Measurements from ENCODE around the gene DCDC2C.

DCDC2C gene

DNA sequence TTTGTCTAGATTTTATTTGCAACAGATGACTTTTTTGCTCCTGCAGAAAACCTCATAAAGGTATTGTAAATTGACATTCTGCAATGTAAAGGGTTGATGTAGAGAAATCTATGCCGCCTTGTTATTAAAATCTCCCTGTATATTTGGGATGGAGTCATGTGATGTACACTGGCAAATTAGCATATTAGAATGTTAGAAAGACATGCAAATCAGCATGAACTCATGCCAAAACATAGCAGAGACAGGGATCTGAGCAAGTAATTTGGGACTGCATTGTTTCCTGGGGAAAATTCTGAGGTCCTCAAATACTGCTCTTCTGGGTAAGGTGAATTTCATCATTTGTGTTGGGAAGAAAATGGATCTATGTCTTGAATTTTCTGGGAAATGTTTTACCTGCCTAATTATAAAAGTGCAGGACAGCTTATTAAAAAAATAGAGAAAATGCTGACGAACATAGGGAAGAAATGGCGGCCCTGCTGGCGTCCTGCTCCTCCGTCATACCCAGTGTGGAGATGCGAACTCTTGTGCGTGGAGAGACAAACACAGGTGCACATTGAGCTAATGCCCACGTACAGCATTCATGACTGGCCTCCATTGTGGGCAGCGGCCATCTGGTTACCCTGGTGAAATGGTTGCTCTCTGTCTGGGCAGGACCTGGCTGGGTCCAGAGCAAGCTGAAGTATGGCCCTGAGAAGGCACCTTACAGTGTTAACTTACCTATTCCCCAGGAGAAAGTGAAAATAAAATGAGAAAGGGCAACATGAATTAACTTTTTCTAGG is 29.1 kb upstream of the DCDC2C start:
- DNase-seq (ENCODE audit: low spot score): no peak

GRCh38 chr2:3675687-3676086 is 27.7 kb upstream of the DCDC2C start:
- DNase-seq (ENCODE audit: low spot score): no peak

DNA sequence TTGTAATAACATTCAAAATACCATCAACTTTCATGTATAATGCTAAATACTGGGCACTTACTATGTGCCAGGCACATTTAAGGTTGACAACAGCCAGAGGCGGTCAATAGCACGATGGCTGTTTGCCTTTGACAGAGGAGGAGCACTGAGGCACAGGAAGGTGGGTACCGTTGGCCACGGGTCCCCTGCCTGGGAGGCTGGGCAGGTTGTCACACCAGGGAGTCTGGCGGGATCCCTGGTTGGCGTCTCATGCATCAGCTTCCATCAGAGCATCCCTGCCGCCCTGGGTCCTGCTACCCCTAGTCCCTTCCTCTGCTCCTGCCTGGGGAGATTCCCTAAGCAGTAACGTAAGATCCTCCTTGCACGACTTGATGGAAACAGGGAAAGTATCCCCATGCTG is 25.9 kb upstream of the DCDC2C start:
- no peak for DNase-seq (ENCODE audit: low spot score)

- no peak for DNase-seq (ENCODE audit: low spot score)
Observed at GRCh38 chr2:3678212-3678611, 25.2 kb upstream of the DCDC2C start.

- DNase-seq (ENCODE audit: low spot score): no peak
Observed at GRCh38 chr2:3679180-3679579, 24.2 kb upstream of the DCDC2C start.

DNA sequence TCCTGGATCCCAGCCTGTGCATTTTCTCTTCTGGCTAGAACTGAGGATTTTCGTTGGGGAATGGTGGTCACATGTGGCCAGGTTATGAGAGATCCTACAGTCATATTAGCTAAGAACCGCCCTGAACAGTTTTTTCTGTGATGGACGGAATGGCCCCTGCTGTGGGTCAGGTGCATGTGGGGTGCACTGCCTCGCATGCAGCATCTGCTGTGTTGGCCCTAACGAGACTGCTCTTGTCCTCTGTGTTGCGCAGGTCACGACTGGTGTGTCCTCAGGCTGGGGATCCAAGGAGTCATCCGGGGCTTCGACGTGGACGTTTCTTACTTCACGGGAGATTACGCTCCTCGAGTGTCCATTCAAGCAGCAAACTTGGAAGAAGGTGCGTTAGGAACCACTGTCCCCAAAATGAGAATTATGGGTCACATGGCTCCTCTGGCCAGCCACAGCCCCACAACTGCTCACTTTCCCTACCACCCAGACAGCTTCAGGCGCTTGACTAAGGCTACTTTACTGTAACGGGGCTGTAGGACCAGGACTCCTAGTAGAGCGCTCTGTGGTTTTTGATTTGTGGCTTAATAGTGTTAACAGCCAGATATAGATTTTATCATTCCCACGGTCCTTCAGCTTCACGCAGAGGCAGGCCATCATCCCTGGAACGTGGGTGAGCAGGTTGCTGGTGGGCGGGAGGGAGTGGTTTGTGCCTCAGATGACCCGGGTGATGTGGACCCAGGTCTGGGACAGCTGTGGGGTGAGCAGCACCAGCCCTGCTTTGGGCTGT is 23.6 kb upstream of the DCDC2C start:
- no peak for DNase-seq (ENCODE audit: low spot score)

- no peak for DNase-seq (ENCODE audit: low spot score)
Observed at GRCh38 chr2:3680548-3681345, 22.6 kb upstream of the DCDC2C start.

DNA sequence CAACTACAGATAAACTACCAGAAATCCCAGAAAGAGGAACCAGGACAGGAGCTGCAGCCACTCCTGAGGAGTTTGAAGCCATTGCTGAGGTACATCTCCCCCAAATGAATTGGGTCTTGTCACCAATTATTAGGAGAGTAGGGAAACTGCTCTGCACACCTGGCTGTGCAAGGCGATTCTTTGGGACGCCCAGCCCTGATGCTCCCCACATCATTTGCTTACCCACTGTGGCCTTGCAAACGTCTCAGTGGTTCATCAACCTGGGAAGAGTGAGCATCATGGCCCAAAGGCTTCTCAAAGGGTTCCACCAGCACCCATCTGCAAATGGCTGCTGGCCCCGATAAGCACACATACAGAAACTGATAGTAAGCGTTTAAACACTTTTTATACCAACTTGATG is 21.8 kb upstream of the DCDC2C start:
- no peak for DNase-seq (ENCODE audit: low spot score)

DNA sequence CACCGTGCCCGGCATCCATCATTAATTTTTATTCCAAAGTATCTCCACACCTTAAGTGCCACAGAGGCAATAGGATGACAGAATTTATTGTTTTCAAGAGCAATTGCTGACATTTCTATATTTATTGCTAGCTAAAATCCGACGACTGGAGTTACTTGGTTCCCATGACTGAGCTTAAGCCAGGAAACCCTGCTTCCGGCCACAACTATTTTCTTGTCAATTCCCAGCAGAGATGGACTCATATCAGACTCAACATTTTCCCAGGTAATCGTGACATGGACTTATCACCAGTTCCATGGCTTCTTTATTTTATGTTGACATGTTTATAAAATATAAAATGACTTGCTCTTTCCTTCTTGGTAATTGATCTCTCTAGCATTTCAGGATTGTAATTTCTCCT is 20.6 kb upstream of the DCDC2C start:
- no peak for DNase-seq (ENCODE audit: low spot score)

DNA sequence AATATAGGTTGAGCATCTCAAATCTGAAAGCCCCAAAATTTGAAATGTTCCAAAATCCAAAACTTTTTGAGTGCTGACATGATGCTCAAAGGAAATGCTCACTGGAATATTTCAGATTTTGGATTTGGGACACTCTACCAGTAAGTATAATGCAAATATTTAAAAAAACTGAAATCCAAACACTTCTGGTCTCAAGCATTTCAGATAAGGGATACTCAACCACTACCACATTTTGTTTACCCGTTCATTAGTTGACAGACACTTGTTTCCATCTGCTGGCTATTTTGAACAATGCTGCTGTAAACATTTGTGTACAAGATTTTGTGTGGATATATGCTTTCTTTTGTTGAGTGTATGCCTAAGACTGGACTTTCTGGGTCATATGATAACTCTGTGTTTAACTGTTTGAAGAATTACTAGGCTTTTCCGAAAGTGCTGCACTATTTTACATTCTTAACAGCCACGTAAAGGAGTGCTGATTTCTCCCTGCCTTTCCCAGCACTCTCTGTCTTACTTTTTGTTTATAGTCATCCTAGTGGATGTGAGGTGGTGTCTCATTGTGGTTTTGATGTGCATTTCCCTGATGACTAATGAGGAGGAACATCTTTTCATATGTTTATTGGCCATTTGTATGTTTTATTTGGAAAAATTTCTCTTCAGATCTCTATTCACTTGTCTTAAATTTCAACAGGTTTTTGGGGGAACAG is 19.5 kb upstream of the DCDC2C start:
- no peak for DNase-seq (ENCODE audit: low spot score)

GRCh38 chr2:3689998-3690748 is 13.2 kb upstream of the DCDC2C start:
- no peak for DNase-seq (ENCODE audit: low spot score)

- DNase-seq (ENCODE audit: low spot score): peak; percentile 6
Observed at GRCh38 chr2:3692375-3692774, 11.0 kb upstream of the DCDC2C start.

- no peak for DNase-seq (ENCODE audit: low spot score)
Observed at GRCh38 chr2:3696545-3696944, 6.8 kb upstream of the DCDC2C start.

- no peak for DNase-seq (ENCODE audit: low spot score)
Observed at GRCh38 chr2:3701071-3701470, 2.3 kb upstream of the DCDC2C start.

- DNase-seq (ENCODE audit: low spot score): no peak
Observed at GRCh38 chr2:3703757-3704355, 481 bp downstream of the DCDC2C start.

DNA sequence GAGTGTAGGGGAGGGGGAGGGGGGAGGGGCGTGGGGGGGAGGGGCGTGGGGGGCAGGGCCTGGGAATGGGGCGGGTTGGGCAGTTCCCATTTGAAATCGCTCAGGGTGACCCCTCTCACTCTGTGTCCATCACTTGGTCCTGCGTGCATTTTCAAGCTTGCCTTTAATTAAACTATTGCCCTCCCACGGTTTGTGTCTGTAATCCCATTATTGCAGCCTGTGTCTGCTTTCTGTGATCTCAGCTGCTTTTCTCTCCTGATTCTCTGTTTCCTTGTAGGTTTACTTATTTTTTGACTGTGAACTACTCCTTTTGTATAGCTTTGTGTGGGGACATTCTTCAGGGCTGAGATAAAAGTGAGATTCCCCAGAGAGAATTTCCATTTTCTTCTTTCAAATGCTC is 1.3 kb downstream of the DCDC2C start:
- DNase-seq (ENCODE audit: low spot score): no peak

- DNase-seq (ENCODE audit: low spot score): no peak
Observed at GRCh38 chr2:3705782-3706181, 2.4 kb downstream of the DCDC2C start.

DNA sequence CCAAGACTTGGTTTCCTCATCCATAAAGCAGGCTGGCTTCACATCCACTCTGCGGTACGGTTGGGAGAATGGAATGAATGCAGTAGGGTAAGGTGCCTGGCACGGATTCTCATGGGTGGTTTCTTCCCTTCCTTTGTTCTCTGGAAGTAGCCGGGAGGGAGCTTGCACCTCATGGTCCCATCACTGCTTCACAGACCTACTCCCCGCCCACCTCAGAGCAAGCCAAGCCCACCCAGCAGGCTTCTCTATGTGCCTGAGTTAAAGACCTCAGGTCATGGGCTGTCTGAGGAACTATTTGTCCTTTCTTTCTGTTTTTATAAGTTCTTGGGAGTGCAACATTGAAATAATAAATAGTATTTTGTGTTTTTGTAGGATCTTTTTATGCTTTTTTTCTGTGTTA is 3.5 kb downstream of the DCDC2C start:
- no peak for DNase-seq (ENCODE audit: low spot score)

GRCh38 chr2:3708576-3708975 is 5.2 kb downstream of the DCDC2C start:
- no peak for DNase-seq (ENCODE audit: low spot score)

GRCh38 chr2:3709225-3709624 is 5.8 kb downstream of the DCDC2C start:
- no peak for DNase-seq (ENCODE audit: low spot score)

DNA sequence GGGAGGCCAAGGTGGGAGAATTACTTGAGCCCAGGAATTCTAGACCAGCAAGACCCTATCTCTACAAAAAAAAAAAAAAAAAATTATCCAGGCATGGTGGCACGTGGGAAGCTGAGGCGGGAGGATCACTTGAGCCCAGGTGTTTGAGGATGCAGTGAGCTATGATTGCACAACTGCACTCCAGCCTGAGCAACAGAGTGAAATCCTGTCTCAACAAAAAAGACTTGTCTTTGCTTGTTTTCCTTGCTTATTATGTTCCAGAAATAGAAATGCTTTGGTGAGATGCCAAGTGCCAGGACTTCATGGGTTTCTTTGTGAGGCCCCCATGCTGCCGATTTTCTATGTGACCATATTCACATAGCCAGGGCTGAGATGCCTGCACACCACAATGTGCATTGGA is 9.0 kb downstream of the DCDC2C start:
- no peak for DNase-seq (ENCODE audit: low spot score)

Measured in LoVo (cell line).